Stimulated activated CD4-positive, alpha-beta T cell treated with anti-CD3 and anti-CD28 coated beads, Interleukin-12 subunit alpha, Interleukin-12 subunit beta, amount 100 ng/mL, for 48 hours (primary cell): ENCODE data around the gene WSB2.
"Not testable (repeated sequence)": the region's sequence is repeated elsewhere in the genome, so short reads cannot be mapped to it uniquely, and the experiment has no call there.

Source experiments
- DNase-seq, 3 donors: peaks; one replicate each; pipeline ENCODE4 v3.0.0-alpha.2; 2020; ENCODE audit warnings: low read depth in 2 of 3, low spot score in 1 of 3

WSB2 gene

DNA sequence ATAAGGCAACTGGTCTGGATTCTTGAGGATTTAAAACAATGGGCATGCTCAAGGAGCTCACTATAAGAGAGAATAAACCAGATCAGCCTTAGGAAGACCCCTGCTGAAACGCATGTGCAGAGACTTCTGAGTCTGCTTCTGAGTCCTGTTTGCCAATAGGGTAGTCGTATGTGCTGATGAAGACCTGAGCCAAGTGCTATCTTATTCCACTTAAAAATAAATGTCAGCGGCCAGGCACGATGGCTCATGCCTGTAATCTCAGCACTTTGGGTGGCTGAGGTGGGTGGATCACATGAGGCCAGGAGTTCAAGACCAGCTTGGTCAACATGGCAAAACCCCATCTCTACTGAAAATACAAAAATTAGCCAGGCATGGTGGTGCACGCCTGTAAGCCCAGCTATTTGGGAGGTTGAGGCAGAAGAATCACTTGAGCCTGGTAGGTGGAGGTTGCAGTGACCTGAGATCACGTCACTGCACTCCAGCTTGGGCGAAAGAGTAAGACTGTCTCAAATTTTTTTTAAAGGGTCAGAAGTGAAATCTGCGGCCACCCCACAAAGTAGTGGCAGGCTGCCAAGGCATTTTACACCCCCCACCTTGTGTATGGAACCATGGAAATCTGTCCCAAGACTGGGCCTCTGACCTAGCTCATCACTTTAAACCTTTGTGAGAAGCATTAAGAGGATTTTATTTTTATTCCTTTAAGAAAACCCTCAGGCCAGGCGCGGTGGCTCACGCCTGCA is 24.1 kb downstream of the WSB2 start:
- no peak for DNase-seq

GRCh38 chr12:118035190-118036041 is 25.6 kb downstream of the WSB2 start:
- DNase-seq: no peak

DNA sequence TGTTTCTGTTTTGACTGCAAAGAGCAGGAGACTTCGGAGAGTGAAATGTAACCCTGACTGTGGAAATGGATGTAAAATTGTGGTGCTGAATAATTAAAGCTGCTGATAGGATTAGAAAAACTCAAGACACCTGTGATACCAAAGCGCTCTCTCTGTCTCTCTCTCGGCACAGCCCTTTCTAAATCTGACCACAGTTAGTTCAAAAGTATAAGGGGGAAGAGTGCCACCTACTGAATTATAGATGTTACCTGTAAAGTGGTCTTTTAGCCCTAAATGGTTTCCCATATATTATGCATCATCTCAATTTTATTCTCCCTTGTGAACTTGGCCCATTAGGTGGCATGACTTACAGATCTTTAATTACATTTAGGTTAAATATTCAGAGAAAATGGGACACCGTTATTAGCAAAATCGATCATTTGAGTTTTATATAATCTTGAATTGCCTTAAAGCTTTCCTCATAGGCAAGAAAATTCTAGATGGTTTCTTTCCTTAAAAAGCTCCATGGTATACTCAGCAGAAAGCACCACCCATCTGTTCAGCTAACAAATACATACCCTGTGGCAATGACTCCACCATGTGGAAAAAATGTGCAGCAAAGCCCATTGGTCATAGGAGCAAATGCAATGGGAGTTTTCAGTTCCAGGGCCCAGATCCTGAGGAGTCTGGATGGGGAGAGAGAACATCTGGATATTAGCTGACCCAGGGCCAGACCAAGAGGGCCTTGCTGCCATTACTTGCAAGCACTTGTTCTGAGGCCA is 26.4 kb downstream of the WSB2 start:
- no peak for DNase-seq

GRCh38 chr12:118033902-118034301 is 27.1 kb downstream of the WSB2 start:
- DNase-seq: no peak

- DNase-seq: no peak
Observed at GRCh38 chr12:118033323-118033722, 27.7 kb downstream of the WSB2 start.

GRCh38 chr12:118032188-118032587 is 28.8 kb downstream of the WSB2 start:
- no peak for DNase-seq

DNA sequence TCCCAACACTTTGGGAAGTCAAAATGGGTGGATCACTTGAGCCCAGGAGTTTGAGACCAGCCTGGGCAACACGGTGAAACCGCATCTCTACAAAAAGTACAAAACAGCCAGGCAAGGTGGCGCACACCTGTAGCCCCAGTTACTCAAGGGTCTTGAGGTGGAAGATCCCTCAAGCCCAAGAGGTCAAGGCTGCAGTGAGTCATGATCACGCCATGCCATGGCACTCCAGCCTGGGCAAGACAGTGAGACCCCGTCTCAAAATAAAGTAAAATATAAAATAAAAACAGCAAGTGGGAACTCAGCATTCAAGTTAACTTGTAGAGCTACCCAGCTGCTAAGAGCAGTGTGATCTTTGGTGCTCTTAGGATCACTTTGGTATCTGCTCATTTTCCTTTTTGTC is 31.8 kb downstream of the WSB2 start:
- no peak for DNase-seq

DNA sequence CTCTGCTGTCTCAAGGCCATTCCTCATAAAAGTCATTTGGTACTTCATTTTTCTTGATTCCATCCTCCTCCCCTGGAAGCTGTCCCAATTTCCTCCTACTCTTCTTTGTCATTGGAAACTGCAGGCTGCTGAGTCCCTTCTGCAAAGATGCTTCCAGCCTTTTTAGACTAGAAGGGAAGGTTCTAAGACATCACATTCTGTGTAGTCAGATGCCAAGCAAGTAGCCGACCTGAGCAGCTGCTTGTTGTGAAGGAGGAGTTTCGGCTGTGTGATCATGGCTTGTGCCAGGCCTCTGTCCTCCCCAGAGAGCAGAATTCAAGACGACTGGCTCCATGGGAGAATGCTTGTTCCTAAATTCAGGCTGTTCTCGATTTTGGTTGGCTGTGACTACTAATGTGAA is 35.8 kb downstream of the WSB2 start:
- no peak for DNase-seq

- DNase-seq: no peak
Observed at GRCh38 chr12:118023301-118023860, 37.6 kb downstream of the WSB2 start.

- DNase-seq: no peak
Observed at GRCh38 chr12:118022728-118023109, 38.3 kb downstream of the WSB2 start.

DNA sequence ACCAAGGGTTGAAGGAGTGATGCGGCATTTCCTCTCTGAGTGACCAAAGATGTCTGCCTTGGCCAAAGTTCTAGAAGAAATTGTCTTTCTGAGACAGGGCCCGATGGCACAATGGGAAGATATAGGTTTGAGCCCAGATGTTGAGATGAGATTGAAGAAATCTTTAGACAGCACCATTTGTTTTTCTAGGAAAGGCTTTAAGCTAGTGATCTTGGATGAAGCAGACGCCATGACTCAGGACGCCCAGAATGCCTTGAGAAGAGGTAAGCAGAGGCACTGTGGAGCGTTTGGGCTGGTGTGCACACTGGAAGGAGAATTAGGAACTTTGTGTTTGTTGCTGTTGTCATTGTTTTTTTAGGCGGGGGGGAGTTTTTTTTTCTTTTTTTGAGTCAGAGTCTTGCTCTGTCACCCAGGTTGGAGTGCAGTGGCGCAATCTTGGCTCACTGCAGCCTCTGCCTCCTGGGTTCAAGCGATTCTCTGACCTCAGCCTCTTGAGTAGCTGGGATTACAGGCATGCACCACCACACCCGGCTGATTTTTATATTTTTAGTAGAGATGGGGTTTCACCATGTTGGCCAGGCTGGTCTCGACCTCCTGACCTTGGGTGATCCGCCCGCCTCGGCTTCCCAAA is 38.8 kb downstream of the WSB2 start:
- not testable (repeated sequence) for DNase-seq

GRCh38 chr12:118020036-118020435 is 40.9 kb downstream of the WSB2 start:
- no peak for DNase-seq

DNA sequence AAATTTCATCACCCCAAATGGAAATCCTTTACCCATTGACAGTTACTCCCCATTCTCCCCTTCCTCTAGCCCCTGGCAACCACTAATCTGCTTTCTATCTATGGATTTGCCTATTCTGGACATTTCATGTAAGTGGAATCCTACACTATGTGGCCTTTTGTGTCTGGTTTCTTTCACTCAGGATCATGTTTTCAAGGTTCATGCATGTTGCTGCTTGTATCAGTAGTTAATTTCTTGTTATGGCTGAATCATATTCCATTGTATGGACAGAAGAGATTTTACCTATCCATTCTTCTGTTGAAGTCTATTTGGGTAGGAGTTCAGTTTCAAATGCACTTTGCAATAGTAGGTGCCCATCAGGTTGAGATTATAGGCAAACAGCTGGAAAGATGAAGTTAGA is 43.1 kb downstream of the WSB2 start:
- DNase-seq: no peak

DNA sequence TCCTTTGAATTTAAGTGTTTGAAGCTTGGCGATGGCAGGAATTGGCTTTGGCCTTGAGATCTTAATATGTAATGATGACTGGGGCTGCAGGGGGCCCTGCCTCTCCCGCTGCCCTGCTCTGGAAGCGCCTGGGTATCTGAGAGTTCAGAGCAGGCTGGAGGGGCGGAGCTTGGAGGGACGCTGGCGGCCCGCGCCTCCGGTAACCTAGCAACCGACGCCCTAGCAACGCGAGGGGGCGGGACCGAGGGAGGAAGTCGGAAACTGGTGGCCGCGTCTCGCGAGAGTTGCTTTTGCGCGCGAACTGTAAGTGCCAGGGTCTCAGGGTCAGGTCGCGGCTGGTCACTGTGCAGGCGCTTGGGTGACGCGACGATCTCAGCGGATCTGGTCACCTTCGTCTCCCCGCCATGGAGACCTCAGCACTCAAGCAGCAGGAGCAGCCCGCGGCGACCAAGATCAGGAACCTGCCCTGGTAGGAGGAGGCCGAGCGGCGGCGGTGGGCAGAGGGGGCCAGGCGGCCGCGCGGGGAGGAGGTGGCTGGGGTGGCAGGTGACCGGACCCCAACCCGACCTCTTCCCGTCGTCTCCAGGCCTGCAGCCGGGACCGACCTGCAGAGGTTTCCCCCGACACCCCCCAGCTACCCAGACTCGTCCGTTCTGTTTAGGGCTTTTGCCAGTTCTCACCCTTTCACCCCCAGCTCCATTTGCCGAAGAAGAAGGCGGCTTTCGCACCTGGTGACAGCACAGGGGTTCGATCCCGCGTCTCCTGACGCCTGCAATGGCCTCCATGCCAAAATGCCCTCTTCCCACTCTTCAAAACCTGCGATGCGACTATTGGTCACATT is 44.3 kb downstream of the WSB2 start, which contains the start of gene RFC5:
TSS of gene RFC5 (plus strand) at position 280 of the 841 bp plus-strand sequence. CDS start at position 405, 125 bp downstream.
- DNase-seq: peak; percentile 96 to 97 (median 97)

- DNase-seq: no peak
Observed at GRCh38 chr12:118015944-118016343, 45.0 kb downstream of the WSB2 start.

GRCh38 chr12:118015306-118015705 is 45.7 kb downstream of the WSB2 start:
- DNase-seq: no peak

DNA sequence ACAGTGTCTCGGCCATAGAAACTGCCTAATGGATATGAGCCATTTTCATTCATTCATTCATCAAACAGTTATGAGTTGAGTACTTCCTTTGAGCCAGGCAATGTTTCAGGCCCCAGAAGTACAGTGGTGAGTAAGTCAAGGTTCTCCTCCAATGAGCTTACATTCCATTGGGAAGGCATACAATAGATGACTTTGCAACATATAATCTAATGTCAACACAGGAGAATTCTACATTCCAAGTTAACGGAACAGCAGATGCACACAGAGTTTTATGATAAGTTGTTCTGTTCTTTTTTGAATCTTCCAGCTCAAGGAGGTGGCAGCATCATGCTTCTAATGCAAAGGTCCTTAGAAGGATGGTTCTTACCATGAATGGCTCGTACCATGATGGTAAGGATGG is 47.7 kb downstream of the WSB2 start:
- DNase-seq: no peak

GRCh38 chr12:118011961-118012360 is 49.0 kb downstream of the WSB2 start:
- DNase-seq: no peak

GRCh38 chr12:118011377-118011776 is 49.6 kb downstream of the WSB2 start:
- DNase-seq: no peak

GRCh38 chr12:118010903-118011302 is 50.1 kb downstream of the WSB2 start:
- no peak for DNase-seq
